HEK293 (cell line): ENCODE measurements around the gene PKLR.

Experiments used
- TCF7L2 ChIP-seq: IDR thresholded peaks from 2 replicates; pipeline ENCODE4 v1.6.1; 2011; ENCODE audit warnings: low read depth, mild to moderate bottlenecking, inconsistent platforms, low read length, moderate library complexity, borderline replicate concordance
- ZBTB8A ChIP-seq: fragments of 450-650 bp; formaldehyde crosslinking; IDR thresholded peaks from 2 replicates; pipeline ENCODE4 v1.5.1; 2016; ENCODE audit warnings: missing biosample characterization, missing genetic modification characterization
- ZNF24 ChIP-seq: fragments of 450-650 bp; formaldehyde crosslinking; IDR thresholded peaks from 2 replicates; pipeline ENCODE4 v1.5.1; 2016; ENCODE audit warnings: missing biosample characterization, missing genetic modification characterization
- ZNF292 ChIP-seq: fragments of 450-650 bp; formaldehyde crosslinking; IDR thresholded peaks from 2 replicates; pipeline ENCODE4 v1.5.1; 2016; ENCODE audit warnings: low read depth, missing biosample characterization, missing genetic modification characterization, borderline replicate concordance
- ZNF768 ChIP-seq: fragments of 450-650 bp; formaldehyde crosslinking; IDR thresholded peaks from 2 replicates; pipeline ENCODE4 v1.5.1; 2018; ENCODE audit warnings: missing biosample characterization, mild to moderate bottlenecking, missing genetic modification characterization
- TF ChIP-seq, protein P1 (sequence below): fragments of 450-650 bp; formaldehyde crosslinking; IDR thresholded peaks from 2 replicates; pipeline ENCODE4 v1.5.1; 2016; ENCODE audit warnings: missing biosample characterization, missing genetic modification characterization
- TF ChIP-seq, protein P2 (sequence below): fragments of 450-650 bp; formaldehyde crosslinking; IDR thresholded peaks from 2 replicates; pipeline ENCODE4 v1.5.1; 2016; ENCODE audit warnings: missing biosample characterization, missing genetic modification characterization, low read depth

DNA sequence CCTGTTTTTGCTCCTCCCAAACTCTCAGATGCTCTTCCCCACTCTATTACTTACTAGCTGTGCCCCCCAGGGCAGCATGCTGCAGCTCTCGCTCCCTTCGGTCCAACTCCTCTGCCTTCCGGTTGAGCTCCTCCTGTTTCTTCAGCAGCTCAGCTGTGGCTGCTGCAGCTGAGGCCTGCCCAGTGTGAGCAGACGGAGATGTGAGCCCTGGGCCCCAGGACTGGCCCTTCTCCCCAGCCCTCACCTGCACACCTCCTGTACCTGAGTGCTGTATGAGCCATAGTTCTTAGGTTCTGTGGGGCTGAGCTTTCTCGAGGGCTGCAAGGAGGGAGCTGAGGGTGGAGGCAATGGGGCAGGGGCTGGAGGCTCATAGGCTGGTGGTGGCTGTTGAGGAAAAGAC lies 41.0 kb downstream of the PKLR start:
- TF ChIP-seq ZNF292 (tag by site-specific recombination): no peak
- TF ChIP-seq, protein P1, sequence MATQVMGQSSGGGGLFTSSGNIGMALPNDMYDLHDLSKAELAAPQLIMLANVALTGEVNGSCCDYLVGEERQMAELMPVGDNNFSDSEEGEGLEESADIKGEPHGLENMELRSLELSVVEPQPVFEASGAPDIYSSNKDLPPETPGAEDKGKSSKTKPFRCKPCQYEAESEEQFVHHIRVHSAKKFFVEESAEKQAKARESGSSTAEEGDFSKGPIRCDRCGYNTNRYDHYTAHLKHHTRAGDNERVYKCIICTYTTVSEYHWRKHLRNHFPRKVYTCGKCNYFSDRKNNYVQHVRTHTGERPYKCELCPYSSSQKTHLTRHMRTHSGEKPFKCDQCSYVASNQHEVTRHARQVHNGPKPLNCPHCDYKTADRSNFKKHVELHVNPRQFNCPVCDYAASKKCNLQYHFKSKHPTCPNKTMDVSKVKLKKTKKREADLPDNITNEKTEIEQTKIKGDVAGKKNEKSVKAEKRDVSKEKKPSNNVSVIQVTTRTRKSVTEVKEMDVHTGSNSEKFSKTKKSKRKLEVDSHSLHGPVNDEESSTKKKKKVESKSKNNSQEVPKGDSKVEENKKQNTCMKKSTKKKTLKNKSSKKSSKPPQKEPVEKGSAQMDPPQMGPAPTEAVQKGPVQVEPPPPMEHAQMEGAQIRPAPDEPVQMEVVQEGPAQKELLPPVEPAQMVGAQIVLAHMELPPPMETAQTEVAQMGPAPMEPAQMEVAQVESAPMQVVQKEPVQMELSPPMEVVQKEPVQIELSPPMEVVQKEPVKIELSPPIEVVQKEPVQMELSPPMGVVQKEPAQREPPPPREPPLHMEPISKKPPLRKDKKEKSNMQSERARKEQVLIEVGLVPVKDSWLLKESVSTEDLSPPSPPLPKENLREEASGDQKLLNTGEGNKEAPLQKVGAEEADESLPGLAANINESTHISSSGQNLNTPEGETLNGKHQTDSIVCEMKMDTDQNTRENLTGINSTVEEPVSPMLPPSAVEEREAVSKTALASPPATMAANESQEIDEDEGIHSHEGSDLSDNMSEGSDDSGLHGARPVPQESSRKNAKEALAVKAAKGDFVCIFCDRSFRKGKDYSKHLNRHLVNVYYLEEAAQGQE (tag by site-specific recombination): no peak
- TF ChIP-seq ZNF768 (tag by site-specific recombination): no peak
- TF ChIP-seq TCF7L2: no peak
- TF ChIP-seq, protein P2, sequence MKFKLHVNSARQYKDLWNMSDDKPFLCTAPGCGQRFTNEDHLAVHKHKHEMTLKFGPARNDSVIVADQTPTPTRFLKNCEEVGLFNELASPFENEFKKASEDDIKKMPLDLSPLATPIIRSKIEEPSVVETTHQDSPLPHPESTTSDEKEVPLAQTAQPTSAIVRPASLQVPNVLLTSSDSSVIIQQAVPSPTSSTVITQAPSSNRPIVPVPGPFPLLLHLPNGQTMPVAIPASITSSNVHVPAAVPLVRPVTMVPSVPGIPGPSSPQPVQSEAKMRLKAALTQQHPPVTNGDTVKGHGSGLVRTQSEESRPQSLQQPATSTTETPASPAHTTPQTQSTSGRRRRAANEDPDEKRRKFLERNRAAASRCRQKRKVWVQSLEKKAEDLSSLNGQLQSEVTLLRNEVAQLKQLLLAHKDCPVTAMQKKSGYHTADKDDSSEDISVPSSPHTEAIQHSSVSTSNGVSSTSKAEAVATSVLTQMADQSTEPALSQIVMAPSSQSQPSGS (tag by site-specific recombination): no peak
- no peak for TF ChIP-seq ZBTB8A
- no peak for TF ChIP-seq ZNF24 (tag by site-specific recombination)
